ENCODE results near the gene KIAA1671. TPM values are rescaled to one million over a fixed set of nuclear protein-coding genes. Genes with fewer than 3 reads are reported as not detected.
A peak's percentile ranks its signal among the peaks of the same experiment; 100 is the strongest.

The KIAA1671 gene
- total and polyA plus RNA-seq, 2 of the 13 experiments (the other 11 are each of a cell fraction or from before 2014, with no cell fraction given): 13.5 to 13.6 TPM

DNA sequence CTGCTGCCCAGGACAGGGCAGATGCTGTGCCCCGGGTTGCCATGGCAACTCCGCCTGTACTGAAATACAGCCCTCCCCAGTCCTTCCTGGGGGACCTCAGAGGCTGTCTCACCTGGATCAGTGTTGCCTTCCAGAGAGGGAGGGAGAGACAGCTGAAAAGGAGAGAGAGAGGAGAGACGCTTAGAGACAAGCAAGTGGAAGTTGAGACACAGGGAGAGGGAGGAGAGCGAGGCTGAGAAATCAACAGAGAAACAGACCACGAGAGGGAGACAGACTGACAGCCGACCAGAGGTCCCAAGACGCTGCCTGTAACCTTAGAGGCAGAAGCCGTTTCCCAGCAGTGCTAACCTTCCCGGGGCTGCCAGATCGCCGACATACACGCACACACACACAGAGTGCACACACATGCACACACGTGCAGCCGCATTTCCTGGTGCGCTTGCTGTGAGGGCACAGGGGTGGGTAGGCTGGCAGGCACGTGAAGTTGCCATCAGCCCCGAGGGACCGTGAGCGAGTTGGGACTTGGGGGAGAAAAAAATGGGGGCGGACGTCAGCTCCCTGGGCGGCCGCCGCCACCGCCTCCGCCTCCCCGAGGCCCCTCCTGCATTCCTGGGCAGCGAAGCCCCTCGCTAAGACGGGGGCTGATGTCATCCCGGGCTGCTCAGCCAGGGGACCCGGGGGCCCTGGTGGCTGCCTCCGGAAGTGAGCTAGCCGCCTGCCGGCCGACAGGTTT lies 158.5 kb downstream of the KIAA1671 start (continued):
- TF ChIP-seq PHF21A (CRISPR knock-in tag; IDR thresholded peaks at IDR 0.05) (no peak), ZNF552 (CRISPR knock-in tag; IDR thresholded peaks at IDR 0.05; ENCODE audit: borderline replicate concordance) (no peak), SOX6 (IDR thresholded peaks at IDR 0.05) (no peak), SOX6 (CRISPR knock-in tag; IDR thresholded peaks at IDR 0.05) (no peak), MIXL1 (CRISPR knock-in tag; IDR thresholded peaks at IDR 0.05) (no peak), TGIF2 (CRISPR knock-in tag; IDR thresholded peaks at IDR 0.05) (peak; percentile 59), SOX5 (CRISPR knock-in tag; IDR thresholded peaks at IDR 0.05; ENCODE audit: borderline replicate concordance) (no peak), ZNF616 (CRISPR knock-in tag; IDR thresholded peaks at IDR 0.05; ENCODE audit: low read depth) (no peak), PTBP1 (IDR thresholded peaks at IDR 0.05; ENCODE audit: low read depth, low read length, poor library complexity, severe bottlenecking) (no peak), ZNF382 (CRISPR knock-in tag; IDR thresholded peaks at IDR 0.05; ENCODE audit: borderline replicate concordance) (no peak), KMT2A (CRISPR knock-in tag; IDR thresholded peaks at IDR 0.05) (no peak; the same call in 1 of the 2 replicates), ZC3H4 (CRISPR knock-in tag; IDR thresholded peaks at IDR 0.05; ENCODE audit: borderline replicate concordance) (no peak), MYNN (CRISPR knock-in tag; IDR thresholded peaks at IDR 0.05; ENCODE audit: low read depth) (no peak), ZNF329 (CRISPR knock-in tag; IDR thresholded peaks at IDR 0.05; ENCODE audit: low read depth) (no peak), ZKSCAN5 (CRISPR knock-in tag; IDR thresholded peaks at IDR 0.05) (no peak), NKX3-1 (CRISPR knock-in tag; IDR thresholded peaks at IDR 0.05) (no peak), MED13 (CRISPR knock-in tag; IDR thresholded peaks at IDR 0.05) (0 out of 2 replicates have a peak, but pooled peaks have one; percentile 11), ZNF460 (CRISPR knock-in tag; IDR thresholded peaks at IDR 0.05; ENCODE audit: borderline replicate concordance) (no peak), CREB1 (IDR thresholded peaks at IDR 0.05) (no peak), CREB1 (CRISPR knock-in tag; IDR thresholded peaks at IDR 0.05) (no peak), NCOA2 (CRISPR knock-in tag; IDR thresholded peaks at IDR 0.05) (no peak; the same call in none of the 2 replicates), GABPB1 (CRISPR knock-in tag; IDR thresholded peaks at IDR 0.05) (peak; percentile 88), SUZ12 (IDR thresholded peaks at IDR 0.05; ENCODE audit: low read depth, low read length) (no peak), ZNF282 (IDR thresholded peaks at IDR 0.05; ENCODE audit: partially characterized antibody) (no peak), ZNF136 (CRISPR knock-in tag; IDR thresholded peaks at IDR 0.05; ENCODE audit: low read depth) (no peak), MBD4 (IDR thresholded peaks at IDR 0.05; ENCODE audit: borderline replicate concordance, low read length) (no peak), CHD4 (IDR thresholded peaks at IDR 0.05; ENCODE audit: borderline replicate concordance, low read length) (no peak), KMT2B (CRISPR knock-in tag; IDR thresholded peaks at IDR 0.05) (peak; percentile 30; the same call in 1 of the 2 replicates), PHB2 (IDR thresholded peaks at IDR 0.05; ENCODE audit: partially characterized antibody) (no peak)
- TF ChIP-seq, protein P1, sequence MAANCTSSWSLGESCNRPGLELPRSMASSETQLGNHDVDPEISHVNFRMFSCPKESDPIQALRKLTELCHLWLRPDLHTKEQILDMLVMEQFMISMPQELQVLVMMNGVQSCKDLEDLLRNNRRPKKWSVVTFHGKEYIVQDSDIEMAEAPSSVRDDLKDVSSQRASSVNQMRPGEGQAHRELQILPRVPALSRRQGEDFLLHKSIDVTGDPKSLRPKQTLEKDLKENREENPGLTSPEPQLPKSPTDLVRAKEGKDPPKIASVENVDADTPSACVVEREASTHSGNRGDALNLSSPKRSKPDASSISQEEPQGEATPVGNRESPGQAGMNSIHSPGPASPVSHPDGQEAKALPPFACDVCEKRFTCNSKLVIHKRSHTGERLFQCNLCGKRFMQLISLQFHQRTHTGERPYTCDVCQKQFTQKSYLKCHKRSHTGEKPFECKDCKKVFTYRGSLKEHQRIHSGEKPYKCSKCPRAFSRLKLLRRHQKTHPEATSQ (CRISPR knock-in tag; IDR thresholded peaks at IDR 0.05; ENCODE audit: borderline replicate concordance): no peak
- TF ChIP-seq, protein P2, sequence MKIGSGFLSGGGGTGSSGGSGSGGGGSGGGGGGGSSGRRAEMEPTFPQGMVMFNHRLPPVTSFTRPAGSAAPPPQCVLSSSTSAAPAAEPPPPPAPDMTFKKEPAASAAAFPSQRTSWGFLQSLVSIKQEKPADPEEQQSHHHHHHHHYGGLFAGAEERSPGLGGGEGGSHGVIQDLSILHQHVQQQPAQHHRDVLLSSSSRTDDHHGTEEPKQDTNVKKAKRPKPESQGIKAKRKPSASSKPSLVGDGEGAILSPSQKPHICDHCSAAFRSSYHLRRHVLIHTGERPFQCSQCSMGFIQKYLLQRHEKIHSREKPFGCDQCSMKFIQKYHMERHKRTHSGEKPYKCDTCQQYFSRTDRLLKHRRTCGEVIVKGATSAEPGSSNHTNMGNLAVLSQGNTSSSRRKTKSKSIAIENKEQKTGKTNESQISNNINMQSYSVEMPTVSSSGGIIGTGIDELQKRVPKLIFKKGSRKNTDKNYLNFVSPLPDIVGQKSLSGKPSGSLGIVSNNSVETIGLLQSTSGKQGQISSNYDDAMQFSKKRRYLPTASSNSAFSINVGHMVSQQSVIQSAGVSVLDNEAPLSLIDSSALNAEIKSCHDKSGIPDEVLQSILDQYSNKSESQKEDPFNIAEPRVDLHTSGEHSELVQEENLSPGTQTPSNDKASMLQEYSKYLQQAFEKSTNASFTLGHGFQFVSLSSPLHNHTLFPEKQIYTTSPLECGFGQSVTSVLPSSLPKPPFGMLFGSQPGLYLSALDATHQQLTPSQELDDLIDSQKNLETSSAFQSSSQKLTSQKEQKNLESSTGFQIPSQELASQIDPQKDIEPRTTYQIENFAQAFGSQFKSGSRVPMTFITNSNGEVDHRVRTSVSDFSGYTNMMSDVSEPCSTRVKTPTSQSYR (CRISPR knock-in tag; IDR thresholded peaks at IDR 0.05; ENCODE audit: borderline replicate concordance): no peak
